ENCODE data around the gene CUTC. TPM values are rescaled to one million over a fixed set of nuclear protein-coding genes. Genes with fewer than 3 reads are reported as not detected.
A peak's percentile ranks its signal among the peaks of the same experiment; 100 is the strongest.

Gene CUTC
- total RNA-seq, 4 donors from 2014 or later: 29.7 to 57.5 (median 42.0) TPM

GRCh38 chr10:99768556-99768955, 36.5 kb downstream of the CUTC start:
- no peak for ATAC-seq (ENCODE audit: low FRiP score)
- TF ChIP-seq CTCF (IDR thresholded peaks at IDR 0.05): no peak
- no peak for DNase-seq (ENCODE audit: low spot score)

- no peak for ATAC-seq (ENCODE audit: low FRiP score)
Observed at GRCh38 chr10:99769706-99770105, 37.7 kb downstream of the CUTC start.

DNA sequence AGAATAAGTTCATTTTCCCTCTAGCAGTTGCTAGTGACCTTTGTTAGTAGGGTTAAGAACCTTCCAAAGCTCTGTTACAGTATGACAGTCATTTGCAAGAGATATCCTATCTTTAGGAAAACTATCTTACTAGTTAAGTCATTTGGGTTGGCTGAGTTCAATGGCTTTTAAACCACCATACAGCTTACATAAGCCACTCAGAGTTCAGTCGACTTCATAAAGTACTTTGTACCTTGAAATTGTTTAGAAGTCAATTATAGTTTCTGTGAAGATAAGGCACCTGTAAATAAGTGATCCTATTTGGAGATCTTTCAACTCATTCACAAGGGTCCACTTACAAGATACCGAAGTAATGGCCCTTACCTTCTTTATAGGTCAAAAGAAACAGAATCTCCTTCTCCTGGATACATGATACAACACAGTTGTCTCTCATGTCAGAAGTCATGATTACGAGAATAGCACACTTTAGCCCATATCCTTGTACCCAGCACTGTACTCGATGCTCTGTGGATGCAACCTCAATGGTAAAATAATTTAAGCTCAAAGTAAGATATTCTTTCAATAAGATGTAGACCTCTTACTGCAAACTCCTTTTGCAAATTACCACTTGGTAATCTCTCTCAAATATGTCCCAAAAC, 38.5 kb downstream of the CUTC start:
- no peak for DNase-seq (ENCODE audit: low spot score)
- ATAC-seq (ENCODE audit: low FRiP score): no peak
- TF ChIP-seq CTCF (IDR thresholded peaks at IDR 0.05): no peak

More at GRCh38 chr10:99769706-99770105, 37.7 kb downstream of the CUTC start:
- no peak for DNase-seq (ENCODE audit: low spot score)
- TF ChIP-seq CTCF (IDR thresholded peaks at IDR 0.05): no peak

GRCh38 chr10:99775850-99776249, 43.8 kb downstream of the CUTC start:
- DNase-seq (ENCODE audit: low spot score) (no peak), ATAC-seq (ENCODE audit: low FRiP score) (peak; percentile 79)
- no peak for TF ChIP-seq CTCF (IDR thresholded peaks at IDR 0.05)

DNA sequence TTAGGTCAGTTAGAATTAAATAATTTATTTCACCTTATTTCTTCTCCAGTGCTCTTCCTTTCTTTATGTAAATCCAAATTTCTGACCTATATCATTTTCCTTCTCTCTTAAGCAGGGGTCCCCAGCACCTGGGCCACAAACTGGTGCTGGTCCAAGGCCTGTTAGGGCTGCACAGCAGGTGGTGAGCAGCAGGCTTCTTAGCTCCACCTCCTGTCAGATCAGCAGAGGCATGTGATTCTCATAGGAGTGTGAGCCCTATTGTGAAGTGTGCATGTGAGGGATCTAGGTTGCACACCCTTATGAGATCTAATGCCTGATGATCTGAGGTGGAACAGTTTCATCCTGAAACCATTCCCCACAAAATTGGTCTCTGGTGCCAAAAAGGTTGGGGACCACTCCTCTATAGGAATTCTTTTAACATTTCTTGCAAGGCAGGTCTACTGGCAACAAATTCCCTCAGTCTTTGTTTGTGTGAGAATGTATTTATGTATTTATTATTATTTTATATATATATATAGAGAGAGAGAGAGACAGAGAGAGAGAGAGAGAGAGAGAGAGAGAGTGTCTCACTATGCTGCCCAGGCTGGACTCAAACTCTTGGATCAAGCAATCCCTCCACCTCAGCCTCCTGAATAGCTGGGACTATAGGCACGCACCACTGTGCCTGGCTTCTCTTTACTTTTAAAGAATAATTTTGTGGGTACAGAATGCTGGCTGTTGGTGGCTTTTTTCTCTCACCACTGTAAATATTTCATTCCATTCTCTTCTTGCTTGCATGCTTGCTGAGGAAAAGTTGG, 46.1 kb downstream of the CUTC start:
- TF ChIP-seq CTCF (IDR thresholded peaks at IDR 0.05): no peak
- DNase-seq (ENCODE audit: low spot score): no peak
- no peak for ATAC-seq (ENCODE audit: low FRiP score)

DNA sequence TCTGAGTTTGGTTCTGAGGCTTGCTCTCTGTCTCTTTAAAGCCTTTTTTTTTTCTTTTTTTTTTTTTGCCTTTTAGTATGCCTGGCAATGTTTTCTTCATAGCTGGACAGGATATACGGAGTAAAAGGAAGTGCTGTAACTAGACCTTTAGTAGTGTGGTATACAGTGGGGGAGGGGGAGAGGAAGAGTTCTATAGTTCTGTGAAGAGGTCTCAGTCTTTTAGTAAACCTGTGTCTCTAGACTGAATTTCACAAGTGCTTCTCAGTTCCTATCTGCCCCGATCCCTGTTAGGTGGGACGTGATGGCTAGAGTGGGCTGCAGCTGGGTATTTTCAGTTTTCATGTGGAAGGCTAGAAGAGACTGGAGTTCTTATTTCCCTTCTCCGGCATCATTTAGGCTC, 47.3 kb downstream of the CUTC start:
- TF ChIP-seq CTCF (IDR thresholded peaks at IDR 0.05): no peak
- ATAC-seq (ENCODE audit: low FRiP score) (peak; percentile 50), DNase-seq (ENCODE audit: low spot score) (no peak)
